NCI-H446 treated with DMSO at 0.1 percent for 48 hours (cell line): ENCODE measurements around the gene ZNF281.
"Not testable (repeated sequence)": the region's sequence is repeated elsewhere in the genome, so short reads cannot be mapped to it uniquely, and the experiment has no call there.

Experiments used
- DNase-seq: peaks from one replicate; lab custom pipeline; 2025; lab: John Stamatoyannopoulos, UW

The ZNF281 gene

GRCh38 chr1:200428482-200429205, 18.8 kb upstream of the ZNF281 start:
- DNase-seq: no peak

- DNase-seq: no peak
Observed at GRCh38 chr1:200427744-200428143, 17.9 kb upstream of the ZNF281 start.

GRCh38 chr1:200426196-200426595, 16.4 kb upstream of the ZNF281 start:
- no peak for DNase-seq

GRCh38 chr1:200423235-200423634, 13.4 kb upstream of the ZNF281 start:
- DNase-seq: no peak

GRCh38 chr1:200422211-200422610, 12.4 kb upstream of the ZNF281 start:
- DNase-seq: no peak

GRCh38 chr1:200415789-200416593, 6.2 kb upstream of the ZNF281 start:
- no peak for DNase-seq

GRCh38 chr1:200415227-200415626, 5.4 kb upstream of the ZNF281 start:
- DNase-seq: no peak

- no peak for DNase-seq
Observed at GRCh38 chr1:200414657-200415056, 4.8 kb upstream of the ZNF281 start.

- not testable (repeated sequence) for DNase-seq
Observed at GRCh38 chr1:200413766-200414165, 3.9 kb upstream of the ZNF281 start.

- DNase-seq: no peak
Observed at GRCh38 chr1:200411406-200412257, 1.8 kb upstream of the ZNF281 start.

GRCh38 chr1:200410566-200410878, 686 bp upstream of the ZNF281 start:
- no peak for DNase-seq

- DNase-seq: no peak
Observed at GRCh38 chr1:200409203-200409760, 554 bp downstream of the ZNF281 start.

- no peak for DNase-seq
Observed at GRCh38 chr1:200406161-200406797, 3.6 kb downstream of the ZNF281 start.

- DNase-seq: no peak
Observed at GRCh38 chr1:200405264-200405663, 4.6 kb downstream of the ZNF281 start.

GRCh38 chr1:200401708-200402107, 8.1 kb downstream of the ZNF281 start:
- no peak for DNase-seq

- no peak for DNase-seq
Observed at GRCh38 chr1:200401263-200401662, 8.6 kb downstream of the ZNF281 start.

GRCh38 chr1:200400556-200400955, 9.3 kb downstream of the ZNF281 start:
- DNase-seq: no peak

- DNase-seq: no peak
Observed at GRCh38 chr1:200399860-200400259, 10.0 kb downstream of the ZNF281 start.

GRCh38 chr1:200398373-200398772, 11.5 kb downstream of the ZNF281 start:
- DNase-seq: no peak

GRCh38 chr1:200392625-200393185, 17.1 kb downstream of the ZNF281 start:
- DNase-seq: no peak

- DNase-seq: no peak
Observed at GRCh38 chr1:200391747-200392146, 18.1 kb downstream of the ZNF281 start.

GRCh38 chr1:200388791-200389190, 21.0 kb downstream of the ZNF281 start:
- DNase-seq: no peak
